Stomach (tissue), 4 donors: ENCODE data around the gene IGSF3.

Experiments used
- CTCF ChIP-seq, 7 experiments: fragments of 450-650 bp in 4 of 7; fragments of 200-600 bp in 3 of 7; sonication (generic) in 3 of 7; IDR thresholded peaks; one replicate each; pipeline ENCODE4 v1.5.1; 2016 to 2019; ENCODE audit warnings: antibody characterized with exemption in 7 of 7, control low read depth in 2 of 7, mild to moderate bottlenecking in 1 of 7
- POLR2AphosphoS5 ChIP-seq, 3 donors: sonication (generic); formaldehyde crosslinking; IDR thresholded peaks; one replicate each; pipeline ENCODE4 v1.6.1; 2016; ENCODE audit warnings: antibody characterized with exemption in 3 of 3

- no peak for TF ChIP-seq CTCF (IDR thresholded peaks at IDR 0.05)
- TF ChIP-seq POLR2AphosphoS5 (IDR thresholded peaks at IDR 0.05) = no peak
These were observed 98.2 kb downstream of the IGSF3 start for GRCh38 chr1:116569381-116569670.
